Neural cell (in vitro differentiated cells): ENCODE results near the gene ART1. TPM values are rescaled to one million over a fixed set of nuclear protein-coding genes. Genes with fewer than 3 reads are reported as not detected.

Experiments
- H2AFZ ChIP-seq: fragments of 200-600, 300-800 bp; sonication (generic), shearing (Covaris generic); 2 replicates; pipeline ENCODE4 v1.6.0; 2014; ENCODE audit warnings: low read depth, mild to moderate bottlenecking, antibody characterized with exemption, low read length, moderate library complexity
- H3F3A ChIP-seq: fragments of 200-600 bp; shearing (Covaris generic); 2 replicates; pipeline ENCODE4 v1.6.1; 2016; ENCODE audit warnings: mild to moderate bottlenecking, moderate library complexity, mixed read lengths, antibody characterized with exemption, low read length; ENCODE audit not compliant: insufficient read depth, poor library complexity, severe bottlenecking
- H3K27ac ChIP-seq: fragments of 200-600, 300-800 bp; sonication (generic), shearing (Covaris generic); 2 replicates; pipeline ENCODE4 v1.5.1; 2014; ENCODE audit warnings: mild to moderate bottlenecking, low read length, moderate library complexity
- H3K27me3 ChIP-seq: fragments of 300-800, 200-600 bp; sonication (generic), shearing (Covaris generic); 2 replicates; pipeline ENCODE4 v1.6.0; 2014; ENCODE audit warnings: mild to moderate bottlenecking, low read depth, low read length, moderate library complexity; ENCODE audit not compliant: insufficient read depth
- H3K36me3 ChIP-seq: fragments of 300-800, 200-600 bp; sonication (generic), shearing (Covaris generic); 2 replicates; pipeline ENCODE4 v1.5.1; 2014; ENCODE audit warnings: mild to moderate bottlenecking, antibody characterized with exemption, low read length, moderate library complexity; ENCODE audit not compliant: insufficient read depth
- H3K4me2 ChIP-seq: fragments of 300-800, 200-600 bp; sonication (generic), shearing (Covaris generic); 2 replicates; pipeline ENCODE4 v1.6.0; 2014; ENCODE audit warnings: mild to moderate bottlenecking, low read length
- H3K4me3 ChIP-seq: fragments of 300-800, 200-600 bp; sonication (generic), shearing (Covaris generic); 2 replicates; pipeline ENCODE4 v1.5.1; 2014; ENCODE audit warnings: mild to moderate bottlenecking, low read length, moderate library complexity
- H3K79me2 ChIP-seq: fragments of 200-600 bp; shearing (Covaris generic); replicated peaks from 2 replicates; pipeline ENCODE4 v1.6.0; 2014; ENCODE audit warnings: mild to moderate bottlenecking, low read length, moderate library complexity; ENCODE audit not compliant: insufficient read depth
- H3K9ac ChIP-seq: fragments of 300-800, 200-600 bp; sonication (generic), shearing (Covaris generic); 2 replicates; pipeline ENCODE4 v1.6.1; 2016; ENCODE audit warnings: mild to moderate bottlenecking, low read length, mixed read lengths
- H3K9me2 ChIP-seq: fragments of 200-600 bp; shearing (Covaris generic); 2 replicates; pipeline ENCODE4 v1.6.1; 2016; ENCODE audit warnings: mild to moderate bottlenecking, low read length, mixed read lengths; ENCODE audit not compliant: insufficient read depth
- H3K9me3 ChIP-seq: fragments of 200-600, 300-800 bp; sonication (generic), shearing (Covaris generic); 2 replicates; pipeline ENCODE4 v1.6.1; 2016; ENCODE audit warnings: mild to moderate bottlenecking, mixed run types, low read length, moderate library complexity, mixed read lengths
- H4K20me1 ChIP-seq: fragments of 200-600 bp; shearing (Covaris generic); 2 replicates; pipeline ENCODE4 v1.6.1; 2016; ENCODE audit warnings: mild to moderate bottlenecking, mixed run types; ENCODE audit not compliant: insufficient read depth
- EP300 ChIP-seq: fragments of 450-650 bp; conservative IDR thresholded peaks from 2 replicates; pipeline ENCODE4 v1.6.1; 2014; ENCODE audit warnings: antibody characterized with exemption, mild to moderate bottlenecking, moderate library complexity; ENCODE audit not compliant: poor library complexity, severe bottlenecking
- EZH2 ChIP-seq: fragments of 200-600, 300-800 bp; shearing (Covaris generic), sonication (generic); IDR thresholded peaks from 2 replicates; pipeline ENCODE4 v1.6.1; 2014; ENCODE audit warnings: antibody characterized with exemption, low read length, borderline replicate concordance, mild to moderate bottlenecking; ENCODE audit not compliant: insufficient read depth, poor library complexity, severe bottlenecking
- MXI1 ChIP-seq: fragments of 450-650 bp; conservative IDR thresholded peaks from 2 replicates; pipeline ENCODE4 v1.6.1; 2014; ENCODE audit warnings: antibody characterized with exemption, mild to moderate bottlenecking; ENCODE audit not compliant: poor library complexity, severe bottlenecking
- POLR2AphosphoS5 ChIP-seq: IDR thresholded peaks from 2 replicates; pipeline ENCODE4 v1.6.1; 2012
- RAD21 ChIP-seq: fragments of 450-650 bp; conservative IDR thresholded peaks from 2 replicates; pipeline ENCODE4 v1.6.1; 2014; ENCODE audit warnings: antibody characterized with exemption, mild to moderate bottlenecking, moderate library complexity
- SMC3 ChIP-seq: fragments of 450-650 bp; conservative IDR thresholded peaks from 2 replicates; pipeline ENCODE4 v1.6.1; 2014; ENCODE audit warnings: antibody characterized with exemption, mild to moderate bottlenecking, moderate library complexity; ENCODE audit not compliant: poor library complexity
- TAF1 ChIP-seq: IDR thresholded peaks from 2 replicates; pipeline ENCODE4 v1.6.1; 2012; ENCODE audit warnings: low read depth
- polyA plus RNA-seq: library from polyadenylated mRNA; depleted of rRNA; stranded (reverse); fragments of >200 nt; gene quantifications from 2 replicates; pipeline ENCODE4 v1.2.3, GENCODE V29; 2014
- TF ChIP-seq, protein P1 (sequence below): fragments of 450-650 bp; IDR thresholded peaks from 2 replicates; pipeline ENCODE4 v1.5.1; 2014; ENCODE audit warnings: antibody characterized with exemption, mild to moderate bottlenecking, moderate library complexity; ENCODE audit not compliant: poor library complexity, severe bottlenecking
- TF ChIP-seq, protein P2 (sequence below): IDR thresholded peaks from 2 replicates; pipeline ENCODE4 v1.6.1; 2012; ENCODE audit warnings: borderline replicate concordance

The ART1 gene
- polyA plus RNA-seq, 1 donor from 2014 or later, result not detected

DNA sequence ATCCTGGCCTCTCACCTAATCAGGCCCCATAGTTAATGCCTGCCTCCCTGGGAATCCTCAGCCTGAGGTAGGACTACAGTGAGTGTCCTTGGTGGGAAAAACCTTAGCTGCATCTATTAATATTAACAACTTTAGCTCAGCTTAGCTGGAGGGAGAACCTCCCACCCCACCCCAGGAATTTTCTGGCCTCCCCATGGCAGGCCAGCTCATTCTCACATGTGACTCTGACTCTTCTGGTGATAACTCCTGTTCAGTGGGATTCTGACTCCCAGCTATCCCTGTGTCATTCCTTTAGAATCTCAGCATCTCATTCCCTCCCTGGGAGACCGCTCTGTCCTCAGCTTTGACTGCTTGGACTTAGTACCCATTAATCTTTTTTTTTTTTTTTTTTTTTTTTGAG, 17.6 kb upstream of the ART1 start:
- H3F3A ChIP-seq, result no peaks in the 10 kb centered on the region
- no peak overlapping the region for H3K27ac ChIP-seq
- no peak overlapping the region for H3K4me2 ChIP-seq
- H3K9me2 ChIP-seq, result no peaks in the 10 kb centered on the region
- no peaks in the 10 kb centered on the region for H3K27me3 ChIP-seq
- no peak overlapping the region for H3K4me3 ChIP-seq
- no peaks in the 10 kb centered on the region for H3K9me3 ChIP-seq
- no peak overlapping the region for H3K9ac ChIP-seq
- H4K20me1 ChIP-seq, result no peaks in the 10 kb centered on the region
- TF ChIP-seq MXI1 (no peak), EZH2 (no peak)
- H3K36me3 ChIP-seq, result no peaks in the 10 kb centered on the region
- no peaks in the 10 kb centered on the region for H3K79me2 ChIP-seq
- no peak overlapping the region for H2AFZ ChIP-seq

DNA sequence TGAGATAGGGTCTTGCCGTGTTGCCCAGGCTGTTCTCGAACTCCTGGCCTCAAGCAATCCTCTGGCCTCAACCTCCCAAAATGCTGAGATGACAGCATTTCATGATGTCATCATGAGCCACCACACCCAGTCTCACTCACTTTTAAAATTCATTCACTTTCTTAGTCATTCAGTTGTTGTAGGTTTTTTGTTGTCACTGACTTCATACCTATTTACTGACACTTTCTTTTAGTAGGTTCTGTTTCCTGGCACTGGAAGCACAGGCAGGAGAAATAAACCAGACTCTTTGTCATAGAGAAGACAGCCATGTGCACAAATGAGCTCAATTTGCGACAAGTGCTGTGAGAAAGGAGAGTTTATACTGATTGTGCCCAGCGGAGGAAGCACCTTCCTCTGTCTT, 13.6 kb upstream of the ART1 start:
- Histone ChIP-seq H3K9me3 (no peaks in the 10 kb centered on the region), H3K27ac (no peak overlapping the region), H3K27me3 (no peaks in the 10 kb centered on the region), H2AFZ (no peak overlapping the region), H3K4me2 (no peak overlapping the region), H3K4me3 (no peak overlapping the region), H3K9me2 (no peaks in the 10 kb centered on the region), H3K79me2 (no peaks in the 10 kb centered on the region), H3K9ac (no peak overlapping the region), H3K36me3 (no peaks in the 10 kb centered on the region), H3F3A (no peaks in the 10 kb centered on the region), H4K20me1 (no peaks in the 10 kb centered on the region)
- no peak for TF ChIP-seq SMC3
- TF ChIP-seq, protein P1, sequence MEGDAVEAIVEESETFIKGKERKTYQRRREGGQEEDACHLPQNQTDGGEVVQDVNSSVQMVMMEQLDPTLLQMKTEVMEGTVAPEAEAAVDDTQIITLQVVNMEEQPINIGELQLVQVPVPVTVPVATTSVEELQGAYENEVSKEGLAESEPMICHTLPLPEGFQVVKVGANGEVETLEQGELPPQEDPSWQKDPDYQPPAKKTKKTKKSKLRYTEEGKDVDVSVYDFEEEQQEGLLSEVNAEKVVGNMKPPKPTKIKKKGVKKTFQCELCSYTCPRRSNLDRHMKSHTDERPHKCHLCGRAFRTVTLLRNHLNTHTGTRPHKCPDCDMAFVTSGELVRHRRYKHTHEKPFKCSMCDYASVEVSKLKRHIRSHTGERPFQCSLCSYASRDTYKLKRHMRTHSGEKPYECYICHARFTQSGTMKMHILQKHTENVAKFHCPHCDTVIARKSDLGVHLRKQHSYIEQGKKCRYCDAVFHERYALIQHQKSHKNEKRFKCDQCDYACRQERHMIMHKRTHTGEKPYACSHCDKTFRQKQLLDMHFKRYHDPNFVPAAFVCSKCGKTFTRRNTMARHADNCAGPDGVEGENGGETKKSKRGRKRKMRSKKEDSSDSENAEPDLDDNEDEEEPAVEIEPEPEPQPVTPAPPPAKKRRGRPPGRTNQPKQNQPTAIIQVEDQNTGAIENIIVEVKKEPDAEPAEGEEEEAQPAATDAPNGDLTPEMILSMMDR, result no peak

DNA sequence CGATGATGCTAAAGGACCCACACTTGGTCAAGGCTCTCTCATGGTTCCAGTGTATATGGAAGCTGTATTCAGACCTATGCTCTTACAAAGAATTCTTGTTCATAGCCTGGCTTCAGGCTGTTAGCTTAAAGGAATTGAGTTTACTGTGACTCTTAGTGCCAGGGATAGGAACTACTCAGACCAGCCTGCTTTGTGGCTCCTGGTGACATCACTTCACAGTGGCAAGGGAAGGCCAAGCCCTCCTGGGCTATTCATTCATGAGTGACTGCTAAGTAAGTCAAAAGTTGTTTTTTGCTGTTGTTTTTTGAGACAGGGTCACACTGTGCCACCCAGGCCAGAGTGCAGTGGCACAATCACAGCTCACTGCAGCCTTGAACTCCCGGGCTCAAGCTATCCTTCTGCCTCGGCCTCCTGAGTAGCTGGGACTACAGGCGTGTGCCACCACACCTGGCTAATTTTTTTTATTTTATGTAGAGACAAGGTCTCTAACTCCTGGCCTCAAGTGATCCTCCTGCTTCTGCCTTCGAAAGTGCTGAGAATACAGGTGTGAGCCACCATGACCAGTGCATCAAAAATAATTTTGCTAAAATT, 12.8 kb upstream of the ART1 start:
- no peak for TF ChIP-seq EP300
- TF ChIP-seq EZH2, result no peak
- Histone ChIP-seq H2AFZ (no peak overlapping the region), H3K36me3 (no peaks in the 10 kb centered on the region), H3K4me3 (no peak overlapping the region), H3K9me3 (no peaks in the 10 kb centered on the region), H3K4me2 (no peak overlapping the region), H3K9me2 (no peaks in the 10 kb centered on the region), H3K27me3 (no peaks in the 10 kb centered on the region), H3K79me2 (no peaks in the 10 kb centered on the region), H3K9ac (no peak overlapping the region), H3K27ac (no peak overlapping the region), H4K20me1 (no peaks in the 10 kb centered on the region), H3F3A (no peaks in the 10 kb centered on the region)

DNA sequence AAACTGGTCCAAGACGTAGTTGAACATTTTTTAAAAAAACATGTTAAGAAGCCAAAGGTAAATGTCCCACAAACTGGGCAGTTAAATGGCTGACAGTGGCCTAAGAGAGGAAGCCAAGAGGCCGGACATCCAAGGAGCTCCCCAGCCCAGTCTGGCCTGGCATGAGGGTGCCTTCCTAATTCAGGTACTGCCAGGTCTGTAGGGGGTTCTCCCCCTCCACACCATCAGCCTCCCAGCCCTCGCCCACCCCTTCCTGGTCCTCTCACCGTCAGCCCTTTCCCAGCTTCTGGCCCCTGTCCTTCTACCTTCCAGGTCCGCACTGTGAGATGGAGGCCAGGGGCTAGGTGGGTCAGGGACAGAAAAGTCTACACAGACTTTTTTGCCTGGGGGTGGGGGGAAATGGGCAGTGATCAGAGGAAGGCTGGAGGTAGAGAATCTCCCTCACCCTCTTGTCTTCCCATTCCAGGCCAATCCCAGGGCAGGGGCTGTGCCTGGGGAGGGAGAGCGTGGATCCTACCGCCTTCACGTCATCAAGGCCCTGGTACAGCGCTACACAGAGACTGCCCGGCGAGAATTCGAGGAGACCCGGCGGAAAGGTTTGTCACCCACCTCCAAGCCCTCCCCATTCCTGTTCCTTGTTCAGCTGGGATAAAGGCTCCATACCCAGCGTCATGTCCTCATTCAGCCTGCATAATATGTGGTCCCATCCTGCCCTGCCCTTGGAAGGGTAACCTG, 9.1 kb upstream of the ART1 start:
- Histone ChIP-seq H3F3A (no peaks in the 10 kb centered on the region), H3K9me3 (no peaks in the 10 kb centered on the region), H2AFZ (no peak overlapping the region), H3K27me3 (no peaks in the 10 kb centered on the region), H3K36me3 (no peaks in the 10 kb centered on the region), H3K27ac (no peak overlapping the region), H4K20me1 (no peaks in the 10 kb centered on the region), H3K4me3 (no peak overlapping the region), H3K9me2 (no peaks in the 10 kb centered on the region), H3K9ac (no peak overlapping the region), H3K79me2 (no peaks in the 10 kb centered on the region), H3K4me2 (no peak overlapping the region)
- no peak for TF ChIP-seq POLR2AphosphoS5
- TF ChIP-seq MXI1, result no peak
- TF ChIP-seq TAF1, result no peak
- no peak for TF ChIP-seq SMC3
- no peak for TF ChIP-seq EP300
- TF ChIP-seq RAD21, result no peak
- TF ChIP-seq, protein P2, sequence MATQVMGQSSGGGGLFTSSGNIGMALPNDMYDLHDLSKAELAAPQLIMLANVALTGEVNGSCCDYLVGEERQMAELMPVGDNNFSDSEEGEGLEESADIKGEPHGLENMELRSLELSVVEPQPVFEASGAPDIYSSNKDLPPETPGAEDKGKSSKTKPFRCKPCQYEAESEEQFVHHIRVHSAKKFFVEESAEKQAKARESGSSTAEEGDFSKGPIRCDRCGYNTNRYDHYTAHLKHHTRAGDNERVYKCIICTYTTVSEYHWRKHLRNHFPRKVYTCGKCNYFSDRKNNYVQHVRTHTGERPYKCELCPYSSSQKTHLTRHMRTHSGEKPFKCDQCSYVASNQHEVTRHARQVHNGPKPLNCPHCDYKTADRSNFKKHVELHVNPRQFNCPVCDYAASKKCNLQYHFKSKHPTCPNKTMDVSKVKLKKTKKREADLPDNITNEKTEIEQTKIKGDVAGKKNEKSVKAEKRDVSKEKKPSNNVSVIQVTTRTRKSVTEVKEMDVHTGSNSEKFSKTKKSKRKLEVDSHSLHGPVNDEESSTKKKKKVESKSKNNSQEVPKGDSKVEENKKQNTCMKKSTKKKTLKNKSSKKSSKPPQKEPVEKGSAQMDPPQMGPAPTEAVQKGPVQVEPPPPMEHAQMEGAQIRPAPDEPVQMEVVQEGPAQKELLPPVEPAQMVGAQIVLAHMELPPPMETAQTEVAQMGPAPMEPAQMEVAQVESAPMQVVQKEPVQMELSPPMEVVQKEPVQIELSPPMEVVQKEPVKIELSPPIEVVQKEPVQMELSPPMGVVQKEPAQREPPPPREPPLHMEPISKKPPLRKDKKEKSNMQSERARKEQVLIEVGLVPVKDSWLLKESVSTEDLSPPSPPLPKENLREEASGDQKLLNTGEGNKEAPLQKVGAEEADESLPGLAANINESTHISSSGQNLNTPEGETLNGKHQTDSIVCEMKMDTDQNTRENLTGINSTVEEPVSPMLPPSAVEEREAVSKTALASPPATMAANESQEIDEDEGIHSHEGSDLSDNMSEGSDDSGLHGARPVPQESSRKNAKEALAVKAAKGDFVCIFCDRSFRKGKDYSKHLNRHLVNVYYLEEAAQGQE, result no peak
- no peak for TF ChIP-seq EZH2
